ENCODE data around the gene TDRKH.
"Not testable (repeated sequence)": the region's sequence is repeated elsewhere in the genome, so short reads cannot be mapped to it uniquely, and the experiment has no call there.

The TDRKH gene

DNA sequence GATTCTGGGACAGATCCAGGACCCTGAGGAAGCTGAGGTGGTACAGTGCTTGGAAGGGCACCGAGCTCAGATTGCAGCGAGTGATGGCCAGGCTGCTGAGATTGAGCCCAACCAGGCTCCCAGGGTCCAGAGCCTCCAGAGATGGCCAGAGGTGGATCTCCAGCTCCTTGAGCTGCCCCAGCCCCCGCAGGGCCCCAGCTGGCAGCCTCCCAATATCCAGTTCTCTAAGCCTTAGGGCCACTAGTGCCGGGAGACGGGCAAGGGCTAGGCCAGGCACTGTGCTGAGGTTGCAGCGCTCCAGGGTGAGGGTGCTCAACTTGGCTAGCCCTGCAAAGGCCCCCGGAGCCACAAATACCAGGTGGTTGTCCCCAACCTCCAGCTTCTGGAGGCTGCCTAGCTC, 11.5 kb upstream of the TDRKH start:
- no peak for DNase-seq (ENCODE audit: low spot score)

DNA sequence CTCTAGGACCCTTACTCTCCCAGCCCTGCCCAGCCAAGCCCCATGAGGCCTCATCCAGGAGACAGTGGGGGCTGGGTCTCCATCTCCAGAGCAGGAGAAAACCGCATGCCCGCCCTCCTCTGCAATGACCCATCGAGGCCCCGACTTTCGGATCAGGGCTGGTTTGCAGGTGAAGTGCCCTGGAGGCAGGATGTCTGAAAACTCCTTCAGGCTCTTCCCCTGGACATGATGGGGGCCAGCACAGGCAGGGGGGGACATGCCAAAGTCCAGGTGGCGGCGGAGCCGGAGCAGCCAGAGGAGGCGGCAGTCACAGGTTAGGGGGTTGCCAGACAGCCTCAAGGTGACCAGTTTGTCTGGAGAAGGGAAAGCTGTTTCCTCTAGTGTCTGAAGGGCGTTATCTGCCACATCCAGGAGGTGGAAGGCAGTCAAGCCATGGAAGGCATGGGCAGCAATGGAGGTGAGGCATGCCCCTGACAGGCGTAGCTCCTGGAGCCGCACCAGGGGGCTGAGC, 11.1 kb upstream of the TDRKH start:
- DNase-seq (ENCODE audit: low spot score), result no peak

DNA sequence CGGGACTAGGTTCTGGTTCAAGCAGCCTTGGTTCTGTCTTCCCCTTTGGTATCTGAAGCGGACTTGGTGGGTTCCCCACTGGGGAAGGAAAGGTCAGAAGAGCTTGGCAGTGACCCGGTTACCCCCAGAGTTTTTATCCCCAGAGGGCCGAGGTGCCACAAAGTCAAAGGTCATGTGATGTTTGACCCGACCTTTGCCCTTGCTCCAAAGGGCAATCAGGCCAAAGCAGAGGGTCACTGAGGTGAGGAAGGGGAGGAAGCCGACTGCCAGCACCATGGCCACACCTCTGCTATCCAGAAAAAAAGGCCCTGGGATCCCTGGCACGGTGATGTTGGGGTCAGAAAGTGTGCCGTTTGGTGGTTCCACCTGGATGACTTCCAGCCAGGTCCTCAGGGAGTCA, 10.5 kb upstream of the TDRKH start:
- DNase-seq (ENCODE audit: low spot score), result no peak

DNA sequence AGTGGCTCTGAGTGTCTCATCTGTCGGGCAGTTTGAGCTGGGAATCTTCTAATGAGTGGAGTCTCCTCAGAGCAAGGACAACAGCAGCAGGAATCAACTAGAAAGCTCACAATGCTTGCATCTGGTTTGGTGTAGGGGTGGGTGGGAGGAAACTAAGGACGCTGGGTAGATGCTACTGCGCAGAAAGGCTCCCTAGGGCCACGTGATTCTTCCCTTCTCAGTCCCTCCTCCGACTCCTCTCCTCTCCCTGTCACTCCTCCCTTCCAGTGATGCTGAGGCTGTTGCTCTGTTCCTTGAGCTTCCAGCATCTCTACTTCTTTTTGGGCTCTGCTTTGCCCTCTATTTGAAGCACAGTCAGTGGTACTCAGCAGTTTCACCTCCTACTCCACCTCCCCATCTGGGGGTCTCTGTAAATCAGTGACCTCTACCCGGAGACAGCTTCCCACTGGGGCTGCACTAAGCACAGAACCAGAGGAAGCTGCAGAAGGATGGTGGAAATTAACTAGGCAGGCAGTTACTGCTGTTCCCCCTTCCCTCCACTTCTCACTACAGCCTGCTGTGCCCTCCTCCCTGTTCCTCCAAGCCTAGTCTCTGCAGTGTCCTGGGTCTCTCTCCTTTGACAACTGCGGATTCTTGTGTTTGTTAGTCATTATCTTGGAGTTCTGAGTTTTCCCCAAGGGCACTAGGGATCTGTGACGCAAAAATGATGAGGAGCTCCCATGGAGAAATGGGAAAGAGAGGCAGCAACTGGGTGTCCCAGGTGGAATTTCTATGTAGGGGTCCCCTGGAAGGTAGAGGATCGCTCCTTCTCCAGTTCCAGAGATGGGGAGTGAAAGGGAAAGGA, 9.1 kb upstream of the TDRKH start:
- DNase-seq (ENCODE audit: low spot score), result no peak

DNA sequence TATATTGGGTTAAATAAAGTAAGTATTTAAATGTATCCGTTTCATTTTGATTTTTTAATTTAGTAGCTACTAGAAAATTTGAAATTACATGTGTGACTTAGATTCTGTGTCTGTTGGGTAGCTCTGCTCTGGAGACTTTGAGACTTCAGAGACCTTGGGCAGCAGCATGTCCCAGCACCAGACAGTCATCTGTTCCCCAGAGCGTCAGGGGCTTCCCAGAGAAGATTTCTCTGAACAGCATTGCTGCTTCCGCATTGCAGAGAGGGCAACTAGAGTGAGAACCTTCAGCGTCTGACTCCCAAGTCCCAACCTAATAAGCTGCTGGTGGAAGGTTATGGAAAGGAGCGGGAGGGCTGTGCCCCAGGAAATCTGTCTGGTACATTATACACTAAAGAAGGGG, 8.3 kb upstream of the TDRKH start:
- DNase-seq (ENCODE audit: low spot score), result no peak

DNA sequence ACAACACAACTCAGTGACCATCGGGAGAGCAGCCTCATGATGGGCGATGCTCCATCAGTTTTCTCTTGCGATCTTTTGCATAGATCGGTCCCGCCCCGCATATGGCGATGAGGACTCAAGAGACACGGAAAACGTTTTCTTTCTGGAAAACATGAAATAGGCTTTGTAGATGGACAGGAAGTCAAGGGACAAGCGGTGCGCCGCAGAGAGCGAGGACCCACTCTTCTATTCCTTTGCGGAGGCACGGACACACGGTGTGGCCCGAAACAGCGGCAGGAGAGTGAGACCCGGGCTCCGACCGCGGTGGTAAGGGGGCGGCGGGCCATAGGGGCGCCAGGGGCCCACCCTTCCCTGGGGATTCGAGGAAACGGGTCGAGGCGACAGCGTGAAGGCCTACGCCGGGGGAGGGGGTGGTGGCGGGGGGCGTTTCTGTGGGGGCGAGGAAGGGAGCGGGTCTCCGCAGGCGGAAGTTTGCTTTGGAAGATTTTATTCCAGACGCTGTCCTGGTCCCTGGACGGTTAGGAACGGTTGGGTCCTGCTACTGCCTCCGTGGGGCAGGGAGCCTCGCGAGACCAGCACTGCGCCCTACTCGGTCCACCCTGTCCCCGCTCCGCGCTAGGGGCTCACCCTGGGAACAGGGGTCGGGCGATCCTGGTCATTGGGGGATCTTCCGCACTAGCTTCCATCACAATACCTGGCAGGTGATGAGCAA, 796 bp upstream of the TDRKH start:
- peak; percentile 26 for DNase-seq (ENCODE audit: low spot score)

DNA sequence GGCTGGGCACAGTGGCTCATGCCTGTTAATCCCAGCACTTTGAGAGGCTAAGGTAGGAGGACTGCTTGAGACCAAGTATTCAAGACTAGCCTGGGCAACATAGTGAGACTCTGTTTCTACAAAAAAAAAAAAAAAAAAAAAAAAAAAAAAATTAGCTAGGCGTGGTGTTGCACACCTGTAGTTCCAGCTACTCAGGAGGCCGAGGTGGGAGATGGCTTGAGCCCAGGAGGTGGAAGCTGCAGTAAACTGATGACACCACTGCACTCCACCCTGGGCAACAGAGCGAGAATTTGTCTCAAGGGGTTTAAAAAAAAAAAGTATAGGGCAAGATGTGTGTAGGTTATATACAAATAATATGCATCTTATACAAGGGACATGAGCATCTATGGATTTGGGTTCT, 2.6 kb downstream of the TDRKH start:
- no peak for DNase-seq (ENCODE audit: low spot score)

DNA sequence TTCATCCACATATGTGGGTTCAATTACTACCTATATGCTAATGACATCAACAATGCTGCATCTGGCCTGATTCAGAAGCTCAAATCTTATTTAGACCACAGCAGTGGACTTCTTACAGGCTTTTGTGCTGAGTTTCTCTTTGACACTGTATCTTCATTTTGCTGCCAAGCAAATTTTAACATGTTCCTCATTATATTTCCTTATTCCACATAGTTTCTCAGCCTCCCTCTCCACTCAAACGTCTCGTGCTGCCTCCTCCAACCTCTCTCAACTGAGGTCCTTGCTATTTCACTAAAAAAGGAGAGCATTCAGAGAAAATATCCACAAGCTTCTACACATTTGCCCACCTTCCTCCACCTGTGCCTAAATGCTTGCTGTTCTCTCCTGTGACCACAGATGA, 6.5 kb downstream of the TDRKH start:
- no peak for DNase-seq (ENCODE audit: low spot score)

DNA sequence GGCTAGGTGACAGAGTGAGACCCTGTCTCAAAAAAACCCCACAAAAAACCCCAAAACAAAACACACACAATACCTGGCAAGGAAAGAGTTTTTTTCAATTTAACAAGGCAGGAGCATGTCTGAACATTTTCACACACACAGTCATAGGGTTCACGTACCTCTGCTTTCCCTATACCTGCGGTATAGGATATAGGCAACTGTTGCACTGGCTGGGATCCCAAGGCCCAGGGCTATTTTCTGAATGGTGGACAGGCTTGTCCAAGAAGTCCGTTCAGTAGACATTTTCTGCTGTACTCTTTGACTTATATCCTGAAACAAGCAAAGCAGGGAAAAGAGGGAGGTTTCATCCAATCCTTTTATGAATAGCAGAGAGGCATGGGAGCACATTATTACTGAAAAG, 7.6 kb downstream of the TDRKH start:
- no peak for DNase-seq (ENCODE audit: low spot score)

DNA sequence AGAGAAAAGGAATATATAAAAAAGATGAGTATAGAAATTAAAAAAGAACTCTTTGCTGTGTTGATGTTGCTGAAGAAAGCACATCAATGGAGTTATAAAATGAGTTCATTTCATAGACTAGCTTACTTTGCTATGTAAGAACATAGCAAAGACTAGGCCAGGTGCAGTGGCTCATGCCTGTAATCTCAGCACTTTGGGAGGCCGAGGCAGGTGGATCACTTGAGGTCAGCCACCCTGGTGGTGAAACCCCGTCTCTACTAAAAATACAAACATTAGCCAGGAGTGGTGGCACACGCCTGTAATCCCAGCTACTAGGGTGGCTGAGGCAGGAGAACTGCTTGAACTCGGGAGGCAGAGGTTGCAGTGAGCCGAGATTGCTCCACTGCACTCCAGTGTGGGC, 8.3 kb downstream of the TDRKH start:
- not testable (repeated sequence) for DNase-seq (ENCODE audit: low spot score)

DNA sequence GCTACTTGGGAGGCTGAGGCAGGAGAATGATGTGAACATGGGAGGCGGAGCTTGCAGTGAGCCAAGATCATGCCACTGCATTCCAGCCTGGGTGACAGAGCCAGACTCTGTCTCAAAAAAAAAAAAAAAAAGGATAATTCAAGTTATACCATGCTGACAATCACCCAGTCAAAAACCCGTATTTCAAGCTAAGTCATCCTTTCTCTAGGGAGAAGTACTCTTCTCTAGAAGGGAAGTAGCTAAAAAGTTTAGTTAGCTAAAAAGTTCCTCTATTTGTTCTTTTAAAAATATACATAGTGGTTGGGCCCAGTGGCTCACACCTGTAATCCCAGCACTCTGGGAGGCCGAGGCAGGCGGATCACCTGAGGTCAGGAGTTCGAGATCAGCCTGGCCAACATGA, 9.6 kb downstream of the TDRKH start:
- not testable (repeated sequence) for DNase-seq (ENCODE audit: low spot score)

DNA sequence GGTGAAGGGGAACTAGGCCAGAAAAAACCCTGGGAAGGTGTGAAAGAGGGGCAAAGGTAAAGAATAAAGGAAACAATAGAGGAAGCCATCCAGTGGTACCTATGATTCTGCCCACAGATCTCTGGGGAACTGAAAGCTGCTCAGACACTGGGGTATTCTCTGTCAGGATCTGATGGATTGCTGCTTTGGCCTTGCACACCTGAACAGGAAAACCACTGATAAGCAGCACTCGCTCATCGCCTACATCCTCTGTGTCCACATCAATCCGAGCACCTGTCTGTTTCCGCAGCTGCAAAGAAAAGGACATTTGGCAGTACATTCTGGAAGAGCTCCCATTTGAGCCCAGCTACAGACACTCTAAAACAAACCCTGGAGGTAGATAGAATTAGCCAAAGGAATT, 10.4 kb downstream of the TDRKH start:
- no peak for DNase-seq (ENCODE audit: low spot score)

DNA sequence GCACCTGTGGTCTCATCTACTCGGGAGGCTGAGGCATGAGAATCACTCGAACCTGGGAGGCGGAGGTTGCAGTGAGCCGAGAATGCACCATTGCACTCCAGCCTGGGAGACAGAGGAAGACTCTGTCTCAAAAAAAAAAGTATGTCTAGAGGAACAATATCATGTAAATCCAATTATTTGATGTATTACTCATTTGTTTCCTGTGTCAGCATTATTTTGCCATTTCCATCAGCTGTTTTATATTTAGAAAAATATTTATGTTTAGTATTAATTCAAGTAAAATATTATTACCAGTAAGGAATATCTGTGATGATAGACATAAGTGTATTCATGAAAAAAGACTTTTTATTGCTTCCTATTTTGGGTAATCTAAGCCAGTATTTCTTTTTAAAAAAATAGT, 13.0 kb downstream of the TDRKH start:
- no peak for DNase-seq (ENCODE audit: low spot score)

DNA sequence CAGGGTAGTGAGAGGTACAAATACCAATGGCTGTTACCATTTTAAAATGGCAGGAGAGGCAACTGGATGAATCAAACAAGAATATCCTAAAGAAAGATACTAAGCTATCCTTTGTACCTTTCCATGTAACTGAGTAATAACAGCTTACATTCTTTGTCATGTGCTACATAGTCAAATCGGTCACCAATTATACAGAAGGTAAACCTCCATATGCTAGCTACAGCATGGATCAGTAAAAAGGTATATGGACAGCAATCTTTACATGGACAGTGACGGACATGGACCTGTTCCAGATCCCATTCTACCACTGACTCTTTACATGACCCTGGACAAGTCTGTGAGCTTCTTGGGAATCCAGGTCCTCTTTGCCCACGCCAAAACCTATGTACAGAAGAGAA, 13.6 kb downstream of the TDRKH start:
- DNase-seq (ENCODE audit: low spot score), result no peak

DNA sequence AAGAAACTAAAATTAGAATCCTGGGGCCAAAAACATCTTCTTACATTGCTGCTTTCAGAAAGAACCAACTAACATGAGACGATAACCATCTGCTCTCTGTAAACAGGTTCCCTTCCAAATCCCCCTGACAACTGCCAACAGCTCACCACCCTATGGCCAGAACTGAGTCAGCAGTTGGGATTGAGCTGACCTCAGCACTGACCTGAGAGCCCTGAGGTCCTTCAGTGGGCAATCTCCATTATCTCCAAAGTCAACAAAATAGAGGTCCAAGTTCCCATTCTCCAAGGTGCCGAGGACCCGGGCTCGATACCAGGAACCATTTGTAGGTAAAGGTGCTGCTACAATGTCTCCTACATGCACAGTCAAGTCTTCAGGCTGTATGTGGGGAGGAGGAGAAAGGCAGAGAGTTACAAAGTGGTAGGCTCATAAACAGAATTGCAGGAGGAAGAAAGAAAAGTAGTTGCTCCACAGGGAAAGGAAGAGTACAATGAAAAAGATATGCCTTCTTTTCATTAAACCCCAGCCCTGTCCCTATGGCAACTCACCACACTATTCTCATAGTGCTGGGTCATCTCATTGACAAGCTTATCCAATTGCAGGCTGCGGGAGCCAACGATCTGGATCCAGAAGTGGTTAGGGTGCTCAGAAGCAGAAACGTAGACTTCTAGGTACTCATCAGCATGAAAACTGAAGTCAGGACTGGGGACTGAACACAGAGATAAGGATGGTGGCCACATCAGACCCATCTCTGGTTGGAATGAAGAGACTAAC, 14.2 kb downstream of the TDRKH start:
- no peak for DNase-seq (ENCODE audit: low spot score)

DNA sequence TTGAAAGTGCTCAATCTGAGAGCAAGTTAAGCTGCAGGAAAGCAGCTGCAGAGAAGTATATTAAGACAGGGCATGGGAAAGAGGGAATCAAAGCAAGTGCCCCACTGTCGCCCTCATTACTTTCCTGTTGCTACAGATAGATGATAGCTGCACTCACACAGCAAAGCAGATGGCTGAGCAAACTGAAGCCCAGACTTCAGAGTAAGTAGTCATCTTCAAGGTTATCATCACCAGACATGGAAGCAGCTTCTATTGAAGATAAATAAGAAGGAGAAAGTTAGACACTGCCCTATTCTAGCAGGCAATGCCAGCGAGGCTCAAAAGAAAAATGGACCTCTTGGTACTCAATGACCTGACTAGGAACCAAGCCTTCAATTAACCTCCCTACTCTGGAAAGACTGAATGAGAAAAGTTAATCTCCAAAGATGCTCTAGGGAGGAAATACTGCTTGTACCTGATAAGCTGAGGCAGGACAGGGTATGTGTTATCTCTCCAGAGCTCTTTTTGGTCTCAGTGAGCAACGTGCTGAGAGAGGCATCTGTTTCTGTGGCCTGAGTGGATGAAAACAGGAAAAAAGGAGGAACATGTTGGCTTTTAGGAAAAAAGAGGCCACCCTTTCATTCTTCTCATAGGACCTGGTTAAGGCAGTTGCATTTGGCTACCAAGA, 15.9 kb downstream of the TDRKH start:
- DNase-seq (ENCODE audit: low spot score), result no peak

DNA sequence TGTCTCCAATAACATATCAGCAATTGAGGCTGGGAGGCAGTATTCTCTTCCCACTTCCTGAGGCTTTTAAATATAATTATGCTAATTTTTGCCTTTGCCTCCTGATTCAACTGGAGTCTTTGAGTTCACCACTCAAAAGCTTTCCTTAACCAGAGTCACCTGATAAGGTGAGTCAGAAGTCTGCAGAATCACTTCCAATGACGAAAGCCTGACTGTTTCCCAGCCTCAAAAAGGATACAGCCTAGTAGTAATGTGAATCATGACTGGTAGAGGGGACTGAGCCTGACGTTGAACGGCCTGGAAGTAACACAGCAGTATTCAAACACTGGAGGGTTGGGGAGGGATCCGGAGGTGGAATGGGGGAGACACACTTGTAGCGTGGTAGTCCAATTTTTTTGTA, 16.6 kb downstream of the TDRKH start:
- no peak for DNase-seq (ENCODE audit: low spot score)

DNA sequence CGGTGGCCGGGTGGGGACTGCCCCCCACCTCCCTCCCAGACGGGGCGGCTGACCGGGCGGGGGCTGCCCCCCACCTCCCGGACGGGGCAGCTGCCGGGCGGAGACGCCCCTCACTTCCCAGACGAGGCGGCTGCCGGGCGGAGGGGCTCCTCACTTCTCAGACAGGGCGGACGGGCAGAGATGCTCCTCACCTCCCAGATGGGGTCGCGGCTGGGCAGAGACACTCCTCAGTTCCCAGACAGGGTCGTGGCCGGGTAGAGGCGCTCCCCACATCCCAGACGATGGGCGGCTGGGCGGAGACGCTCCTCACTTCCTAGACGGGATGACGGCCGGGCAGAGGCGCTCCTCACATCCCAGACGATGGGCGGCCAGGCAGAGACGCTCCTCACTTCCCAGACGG, 21.0 kb downstream of the TDRKH start:
- not testable (repeated sequence) for DNase-seq (ENCODE audit: low spot score)

DNA sequence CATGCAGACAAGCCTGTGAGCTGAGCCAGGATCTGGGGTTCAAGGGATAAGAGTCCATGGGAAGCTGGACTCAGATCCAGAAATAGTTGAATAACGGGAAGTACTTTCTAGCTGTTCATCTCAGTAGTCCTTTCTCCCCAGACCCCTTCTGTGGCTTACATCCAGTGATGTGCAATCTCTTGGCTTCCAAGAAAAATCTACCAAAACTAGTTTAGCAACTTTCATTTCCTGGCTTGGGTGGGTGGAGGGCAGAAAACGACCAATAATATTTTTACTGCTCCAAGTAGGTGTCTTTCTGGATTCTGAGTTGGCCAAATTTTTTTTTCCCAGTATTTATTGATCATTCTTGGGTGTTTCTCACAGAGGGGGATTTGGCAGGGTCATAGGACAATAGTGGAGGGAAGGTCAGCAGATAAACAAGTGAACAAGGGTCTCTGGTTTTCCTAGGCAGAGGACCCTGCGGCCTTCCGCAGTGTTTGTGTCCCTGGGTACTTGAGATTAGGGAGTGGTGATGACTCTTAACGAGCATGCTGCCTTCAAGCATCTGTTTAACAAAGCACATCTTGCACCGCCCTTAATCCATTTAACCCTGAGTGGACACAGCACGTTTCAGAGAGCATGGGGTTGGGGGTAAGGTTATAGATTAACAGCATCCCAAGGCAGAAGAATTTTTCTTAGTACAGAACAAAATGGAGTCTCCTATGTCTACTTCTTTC, 21.8 kb downstream of the TDRKH start:
- not testable (repeated sequence) for DNase-seq (ENCODE audit: low spot score)

DNA sequence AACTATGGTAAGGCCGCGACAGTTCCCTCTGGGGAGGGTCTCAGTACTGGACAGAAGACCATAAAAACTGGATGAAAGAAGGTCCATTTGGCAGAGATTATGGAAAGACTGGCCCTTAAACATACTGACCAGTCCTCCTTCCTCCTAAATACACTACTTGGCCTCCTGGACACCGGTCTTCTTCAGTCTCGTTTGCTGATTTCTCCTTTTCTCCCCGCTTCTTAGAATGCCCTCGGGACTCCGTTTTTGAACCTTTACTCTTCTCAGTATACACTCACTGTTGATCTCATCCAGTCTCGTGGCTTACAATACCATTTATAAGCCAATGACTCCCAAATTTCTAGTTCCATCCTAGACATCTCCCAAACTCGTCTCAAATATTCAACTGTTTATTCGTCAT, 26.3 kb downstream of the TDRKH start:
- DNase-seq (ENCODE audit: low spot score), result no peak
